IPS DF 6.9 (cell line): ENCODE data around the gene SAP130.

Experiments used
- DNase-seq: peaks from one replicate; pipeline ENCODE4 v3.0.0-alpha.2; 2013; ENCODE audit warnings: low read depth, low spot score
- H3K27ac ChIP-seq: one replicate; pipeline ENCODE4 v1.5.1; 2013; ENCODE audit warnings: low read length, control low read depth
- H3K27me3 ChIP-seq: 2 replicates; pipeline ENCODE4 v1.6.1; 2013; ENCODE audit warnings: mild to moderate bottlenecking, low read length; ENCODE audit not compliant: control insufficient read depth, insufficient read depth
- H3K36me3 ChIP-seq: 2 replicates; pipeline ENCODE4 v1.6.1; 2013; ENCODE audit warnings: low read length; ENCODE audit not compliant: control insufficient read depth, insufficient read depth
- H3K4me1 ChIP-seq: 2 replicates; pipeline ENCODE4 v1.6.1; 2013; ENCODE audit warnings: low read length; ENCODE audit not compliant: control insufficient read depth, insufficient read depth
- H3K4me3 ChIP-seq: 2 replicates; pipeline ENCODE4 v1.5.1; 2013; ENCODE audit warnings: mild to moderate bottlenecking, low read length
- H3K9me3 ChIP-seq: 2 replicates; pipeline ENCODE4 v1.6.1; 2013; ENCODE audit warnings: low read length, inconsistent platforms; ENCODE audit not compliant: control insufficient read depth, insufficient read depth
- WGBS: extraction: QIAGEN DNeasy Blood & Tissue Kit; methylation state at CpG from one replicate; pipeline ENCODE4 v1.1.7; 2013; ENCODE audit warnings: mixed read lengths, missing lambda C conversion rate; ENCODE audit not compliant: insufficient read length, insufficient coverage; 5-methylcytosine and 5-hydroxymethylcytosine counted together

The SAP130 gene

GRCh38 chr2:127954857-127955256 lies 73.0 kb downstream of the SAP130 start:
- DNase-seq, result no peak
- Histone ChIP-seq H3K27ac (no peak overlapping the region), H3K4me1 (no peaks in the 10 kb centered on the region), H3K9me3 (no peaks in the 10 kb centered on the region), H3K4me3 (no peak overlapping the region), H3K36me3 (peaks cover 17% of the 10 kb centered on the region; the same call in 1 of the 2 replicates), H3K27me3 (no peaks in the 10 kb centered on the region)
- WGBS, result no CpG with 5 or more reads among the region's 8 CpGs

- Histone ChIP-seq H3K4me1 (no peaks in the 10 kb centered on the region), H3K36me3 (peaks cover 23% of the 10 kb centered on the region; the same call in 1 of the 2 replicates), H3K27me3 (no peaks in the 10 kb centered on the region), H3K27ac (no peak overlapping the region), H3K9me3 (no peaks in the 10 kb centered on the region), H3K4me3 (no peak overlapping the region)
- DNase-seq, result no peak
- WGBS, result no CpG with 5 or more reads among the region's 2 CpGs
Measured at GRCh38 chr2:127953849-127954248, 74.0 kb downstream of the SAP130 start.

GRCh38 chr2:127953128-127953718 lies 74.6 kb downstream of the SAP130 start:
- WGBS, result 100% methylated on average over 1 of the region's 6 CpGs
- Histone ChIP-seq H3K27ac (no peak overlapping the region), H3K36me3 (peaks cover 25% of the 10 kb centered on the region; the same call in 1 of the 2 replicates), H3K9me3 (no peaks in the 10 kb centered on the region), H3K4me1 (no peaks in the 10 kb centered on the region), H3K27me3 (no peaks in the 10 kb centered on the region), H3K4me3 (no peak overlapping the region)
- DNase-seq, result no peak

- H3K4me1 ChIP-seq, result no peaks in the 10 kb centered on the region
- peaks cover 23% of the 10 kb centered on the region; the same call in 1 of the 2 replicates for H3K36me3 ChIP-seq
- no peak overlapping the region for H3K4me3 ChIP-seq
- no peak for DNase-seq
- no CpG with 5 or more reads among the region's 4 CpGs for WGBS
- no peaks in the 10 kb centered on the region for H3K27me3 ChIP-seq
- no peak overlapping the region for H3K27ac ChIP-seq
- H3K9me3 ChIP-seq, result no peaks in the 10 kb centered on the region
Measured at GRCh38 chr2:127951026-127951425, 76.8 kb downstream of the SAP130 start.

- Histone ChIP-seq H3K36me3 (peaks cover 23% of the 10 kb centered on the region; the same call in 1 of the 2 replicates), H3K4me1 (no peaks in the 10 kb centered on the region), H3K9me3 (no peaks in the 10 kb centered on the region), H3K27ac (peak overlapping the region; percentile 16), H3K27me3 (no peaks in the 10 kb centered on the region), H3K4me3 (no peak overlapping the region)
- WGBS, result no CpG with 5 or more reads among the region's 2 CpGs
- DNase-seq, result no peak
Measured at GRCh38 chr2:127950264-127950663, 77.6 kb downstream of the SAP130 start.

GRCh38 chr2:127945281-127945680 lies 82.6 kb downstream of the SAP130 start:
- no peak overlapping the region for H3K27ac ChIP-seq
- 100% methylated on average over 1 of the region's 2 CpGs for WGBS
- H3K4me1 ChIP-seq, result no peaks in the 10 kb centered on the region
- peaks cover 27% of the 10 kb centered on the region; the same call in 1 of the 2 replicates for H3K36me3 ChIP-seq
- H3K4me3 ChIP-seq, result no peak overlapping the region
- no peaks in the 10 kb centered on the region for H3K27me3 ChIP-seq
- H3K9me3 ChIP-seq, result no peaks in the 10 kb centered on the region
- no peak for DNase-seq

- Histone ChIP-seq H3K4me3 (no peak overlapping the region), H3K36me3 (peaks cover 15% of the 10 kb centered on the region; the same call in 1 of the 2 replicates), H3K27ac (no peak overlapping the region), H3K27me3 (no peaks in the 10 kb centered on the region), H3K9me3 (no peaks in the 10 kb centered on the region), H3K4me1 (no peaks in the 10 kb centered on the region)
- WGBS, result no CpG with 5 or more reads among the region's 2 CpGs
- DNase-seq, result no peak
Measured at GRCh38 chr2:127943186-127943585, 84.7 kb downstream of the SAP130 start.

- H3K27ac ChIP-seq, result no peak overlapping the region
- H3K36me3 ChIP-seq, result peaks cover 15% of the 10 kb centered on the region; the same call in 1 of the 2 replicates
- no peak overlapping the region for H3K4me3 ChIP-seq
- H3K4me1 ChIP-seq, result no peaks in the 10 kb centered on the region
- no peaks in the 10 kb centered on the region for H3K9me3 ChIP-seq
- WGBS, result no CpG with 5 or more reads among the region's 6 CpGs
- no peaks in the 10 kb centered on the region for H3K27me3 ChIP-seq
- DNase-seq, result no peak
Measured at GRCh38 chr2:127942002-127942401, 85.9 kb downstream of the SAP130 start.

GRCh38 chr2:127941461-127941860 lies 86.4 kb downstream of the SAP130 start:
- Histone ChIP-seq H3K36me3 (peaks cover 15% of the 10 kb centered on the region; the same call in 1 of the 2 replicates), H3K4me3 (no peak overlapping the region)

GRCh38 chr2:127940641-127941040 lies 87.2 kb downstream of the SAP130 start:
- Histone ChIP-seq H3K27ac (no peak overlapping the region), H3K4me1 (no peaks in the 10 kb centered on the region), H3K36me3 (peaks cover 15% of the 10 kb centered on the region; the same call in 1 of the 2 replicates), H3K27me3 (no peaks in the 10 kb centered on the region), H3K9me3 (no peaks in the 10 kb centered on the region), H3K4me3 (no peak overlapping the region)
- WGBS, result no CpG with 5 or more reads among the region's 12 CpGs
- DNase-seq, result no peak

More at GRCh38 chr2:127941461-127941860, 86.4 kb downstream of the SAP130 start:
- WGBS, result no CpG with 5 or more reads among the region's 9 CpGs
- Histone ChIP-seq H3K9me3 (no peaks in the 10 kb centered on the region), H3K27me3 (no peaks in the 10 kb centered on the region), H3K27ac (no peak overlapping the region), H3K4me1 (no peaks in the 10 kb centered on the region)
- no peak for DNase-seq

GRCh38 chr2:127935337-127935736 lies 92.5 kb downstream of the SAP130 start:
- Histone ChIP-seq H3K27ac (no peak overlapping the region), H3K4me1 (no peaks in the 10 kb centered on the region), H3K4me3 (no peak overlapping the region), H3K36me3 (no peaks in the 10 kb centered on the region), H3K27me3 (no peaks in the 10 kb centered on the region), H3K9me3 (no peaks in the 10 kb centered on the region)
- no peak for DNase-seq
- WGBS, result no CpG with 5 or more reads among the region's 6 CpGs
